ENCODE results near the gene ELF2. TPM values are rescaled to one million over a fixed set of nuclear protein-coding genes. Genes with fewer than 3 reads are reported as not detected.

Gene ELF2
- polyA plus RNA-seq, 1 of the 3 experiments (the other 2 are of a cell fraction) = 14.0 TPM

- H3K79me2 ChIP-seq (ENCODE audit: insufficient read depth) = peaks cover 6% of the 10 kb centered on the region
- H3K9me3 ChIP-seq = no peaks in the 10 kb centered on the region
- H3K4me3 ChIP-seq (ENCODE audit: low read depth in 2 of 2, low read length in 1 of 2) = no peak overlapping the region
- no peak overlapping the region for H3K9ac ChIP-seq
- H3K4me1 ChIP-seq (ENCODE audit: control insufficient read depth in 1 of 2, insufficient read depth in 2 of 2, low read depth in 1 of 2, low read length in 1 of 2) = peaks cover 7 to 13% of the 10 kb centered on the region in 2 experiments
- whole genome bisulfite sequencing (ENCODE audit: low lambda C conversion rate) = 89% methylated on average over 16 of the region's 16 CpGs
- H3K4me2 ChIP-seq = no peak overlapping the region
- no peaks in the 10 kb centered on the region for H4K20me1 ChIP-seq (ENCODE audit: insufficient read depth)
- H3K27me3 ChIP-seq (ENCODE audit: insufficient read depth) = no peaks in the 10 kb centered on the region
- no peaks in the 10 kb centered on the region for H3K9me2 ChIP-seq
- no peak overlapping the region for H3K27ac ChIP-seq (ENCODE audit: low read depth in 2 of 2, low read length in 1 of 2)
- TF ChIP-seq RFX5 (IDR thresholded peaks at IDR 0.05; ENCODE audit: low read length) (no peak), GABPA (IDR thresholded peaks at IDR 0.05; ENCODE audit: low read depth) (no peak), JUND (IDR thresholded peaks at IDR 0.05) (no peak), CHD2 (IDR thresholded peaks at IDR 0.05; ENCODE audit: low read length, partially characterized antibody) (no peak), RXRA (IDR thresholded peaks at IDR 0.05; ENCODE audit: borderline replicate concordance, low read depth) (no peak), FOXJ3 (CRISPR knock-in tag; IDR thresholded peaks at IDR 0.05) (no peak), IRF3 (IDR thresholded peaks at IDR 0.05; ENCODE audit: low read depth, low read length) (no peak), POLR2AphosphoS5 (IDR thresholded peaks at IDR 0.05; ENCODE audit: low read depth, low read length) (no peak), NFIC (IDR thresholded peaks at IDR 0.05; ENCODE audit: borderline replicate concordance) (no peak), YY1 (IDR thresholded peaks at IDR 0.05; ENCODE audit: low read depth) (no peak), USF2 (IDR thresholded peaks at IDR 0.05; ENCODE audit: borderline replicate concordance, low read depth, low read length) (no peak), SIN3A (IDR thresholded peaks at IDR 0.05; ENCODE audit: borderline replicate concordance, low read depth, low read length) (no peak), TAF1 (IDR thresholded peaks at IDR 0.05; ENCODE audit: borderline replicate concordance, low read depth, low read length) (no peak), EZH2phosphoT487 (IDR thresholded peaks at IDR 0.05; ENCODE audit: borderline replicate concordance, low read depth) (no peak)
- TF ChIP-seq, protein P1, sequence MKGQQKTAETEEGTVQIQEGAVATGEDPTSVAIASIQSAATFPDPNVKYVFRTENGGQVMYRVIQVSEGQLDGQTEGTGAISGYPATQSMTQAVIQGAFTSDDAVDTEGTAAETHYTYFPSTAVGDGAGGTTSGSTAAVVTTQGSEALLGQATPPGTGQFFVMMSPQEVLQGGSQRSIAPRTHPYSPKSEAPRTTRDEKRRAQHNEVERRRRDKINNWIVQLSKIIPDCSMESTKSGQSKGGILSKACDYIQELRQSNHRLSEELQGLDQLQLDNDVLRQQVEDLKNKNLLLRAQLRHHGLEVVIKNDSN (IDR thresholded peaks at IDR 0.05; ENCODE audit: borderline replicate concordance, low read depth) = no peak
- no peaks in the 10 kb centered on the region for H3K36me3 ChIP-seq (replicated peaks in 1 of 2; ENCODE audit: control insufficient read depth in 1 of 2, insufficient read depth in 2 of 2, low read length in 1 of 2)
- H2AFZ ChIP-seq (ENCODE audit: low read depth) = no peak overlapping the region
- ChIA-PET CTCF (no interaction called here), POLR2A (no interaction called here)
- DNase-seq = no peak
- H3F3A ChIP-seq (replicated peaks; ENCODE audit: insufficient read depth) = peaks cover 11% of the 10 kb centered on the region
Measured at GRCh38 chr4:139011225-139011950, 165.6 kb downstream of the ELF2 start.

GRCh38 chr4:139009702-139010101 lies 167.3 kb downstream of the ELF2 start:
- WGBS (ENCODE audit: low lambda C conversion rate) = 43% methylated on average over 1 of the region's 1 CpG

More at GRCh38 chr4:139009702-139010101, 167.3 kb downstream of the ELF2 start:
- H3K27ac ChIP-seq (ENCODE audit: low read depth in 2 of 2, low read length in 1 of 2) = no peak overlapping the region
- no peaks in the 10 kb centered on the region for H3K9me2 ChIP-seq
- ChIA-PET CTCF (no interaction called here), POLR2A (no interaction called here)
- H3K9me3 ChIP-seq = no peaks in the 10 kb centered on the region
- TF ChIP-seq TEAD4 (IDR thresholded peaks at IDR 0.05; ENCODE audit: borderline replicate concordance, insufficient read depth) (no peak), USF2 (IDR thresholded peaks at IDR 0.05; ENCODE audit: borderline replicate concordance, low read depth, low read length) (no peak), RFX5 (IDR thresholded peaks at IDR 0.05; ENCODE audit: low read length) (no peak), TAF1 (IDR thresholded peaks at IDR 0.05; ENCODE audit: borderline replicate concordance, low read depth, low read length) (no peak), ELF1 (IDR thresholded peaks at IDR 0.05) (no peak), MXI1 (IDR thresholded peaks at IDR 0.05; ENCODE audit: low read depth, low read length) (no peak), FOXJ3 (CRISPR knock-in tag; IDR thresholded peaks at IDR 0.05) (no peak), FOSL2 (IDR thresholded peaks at IDR 0.05; ENCODE audit: borderline replicate concordance, low read depth) (no peak), SMC3 (IDR thresholded peaks at IDR 0.05; ENCODE audit: low read depth, low read length) (no peak), FOXM1 (IDR thresholded peaks at IDR 0.05; ENCODE audit: low read depth) (no peak), POLR2AphosphoS5 (IDR thresholded peaks at IDR 0.05; ENCODE audit: low read depth, low read length) (no peak), PBX3 (IDR thresholded peaks at IDR 0.05) (no peak), NRF1 (IDR thresholded peaks at IDR 0.05; ENCODE audit: low read depth, low read length) (no peak)
- TF ChIP-seq, protein P2, sequence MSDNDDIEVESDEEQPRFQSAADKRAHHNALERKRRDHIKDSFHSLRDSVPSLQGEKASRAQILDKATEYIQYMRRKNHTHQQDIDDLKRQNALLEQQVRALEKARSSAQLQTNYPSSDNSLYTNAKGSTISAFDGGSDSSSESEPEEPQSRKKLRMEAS (IDR thresholded peaks at IDR 0.05; ENCODE audit: low read depth) = no peak
- peaks cover 2 to 9% of the 10 kb centered on the region in 2 experiments for H3K4me1 ChIP-seq (ENCODE audit: control insufficient read depth in 1 of 2, insufficient read depth in 2 of 2, low read depth in 1 of 2, low read length in 1 of 2)
- no peak overlapping the region for H3K9ac ChIP-seq
- H3K27me3 ChIP-seq (ENCODE audit: insufficient read depth) = no peaks in the 10 kb centered on the region
- no peaks in the 10 kb centered on the region for H3K79me2 ChIP-seq (ENCODE audit: insufficient read depth)
- H4K20me1 ChIP-seq (ENCODE audit: insufficient read depth) = no peaks in the 10 kb centered on the region
- H2AFZ ChIP-seq (ENCODE audit: low read depth) = no peak overlapping the region
- no peaks in the 10 kb centered on the region for H3K36me3 ChIP-seq (replicated peaks in 1 of 2; ENCODE audit: control insufficient read depth in 1 of 2, insufficient read depth in 2 of 2, low read length in 1 of 2)
- no peak overlapping the region for H3K4me3 ChIP-seq (ENCODE audit: low read depth in 2 of 2, low read length in 1 of 2)
- H3F3A ChIP-seq (replicated peaks; ENCODE audit: insufficient read depth) = peaks cover 6% of the 10 kb centered on the region
- DNase-seq = no peak
- H3K4me2 ChIP-seq = no peak overlapping the region
